Hepatocyte (in vitro differentiated cells): ENCODE measurements around the gene PTPRK. TPM values are rescaled to one million over a fixed set of nuclear protein-coding genes. Genes with fewer than 3 reads are reported as not detected.

ENCODE experiments used
- DNase-seq: peaks from one replicate; pipeline ENCODE4 v3.0.0-alpha.2; 2016; ENCODE audit warnings: low spot score
- H2AFZ ChIP-seq: fragments of 200-600 bp; sonication (generic); 2 replicates; pipeline ENCODE4 v1.6.0; 2016; ENCODE audit warnings: antibody characterized with exemption, mild to moderate bottlenecking
- H3K27ac ChIP-seq: fragments of 200-600 bp; sonication (generic); 2 replicates; pipeline ENCODE4 v1.5.1; 2016; ENCODE audit warnings: mild to moderate bottlenecking
- H3K27me3 ChIP-seq: fragments of 200-600 bp; sonication (generic); 2 replicates; pipeline ENCODE4 v1.6.1; 2016
- H3K36me3 ChIP-seq: fragments of 200-600 bp; sonication (generic); replicated peaks from 2 replicates; pipeline ENCODE4 v1.5.1; 2016; ENCODE audit warnings: low read depth; ENCODE audit not compliant: insufficient read depth
- H3K4me1 ChIP-seq: fragments of 200-600 bp; sonication (generic); 2 replicates; pipeline ENCODE4 v1.5.1; 2016; ENCODE audit warnings: mild to moderate bottlenecking, moderate library complexity; ENCODE audit not compliant: insufficient read depth
- H3K4me2 ChIP-seq: fragments of 200-600 bp; sonication (generic); 2 replicates; pipeline ENCODE4 v1.6.0; 2016
- H3K4me3 ChIP-seq: fragments of 200-600 bp; sonication (generic); 2 replicates; pipeline ENCODE4 v1.5.1; 2016; ENCODE audit warnings: mild to moderate bottlenecking
- H3K79me2 ChIP-seq: fragments of 200-600 bp; sonication (generic); 2 replicates; pipeline ENCODE4 v1.6.0; 2017; ENCODE audit warnings: mild to moderate bottlenecking
- H3K9me2 ChIP-seq: fragments of 200-600 bp; sonication (generic); replicated peaks from 2 replicates; pipeline ENCODE4 v1.6.0; 2017; ENCODE audit warnings: mild to moderate bottlenecking; ENCODE audit not compliant: insufficient read depth
- H3K9me3 ChIP-seq: fragments of 200-600 bp; sonication (generic); 2 replicates; pipeline ENCODE4 v1.5.1; 2016; ENCODE audit warnings: low read depth, mild to moderate bottlenecking
- H4K20me1 ChIP-seq: fragments of 200-600 bp; sonication (generic); 2 replicates; pipeline ENCODE4 v1.6.0; 2016; ENCODE audit warnings: mild to moderate bottlenecking; ENCODE audit not compliant: insufficient read depth, poor library complexity, severe bottlenecking
- CTCF ChIP-seq: fragments of 200-600 bp; sonication (generic); IDR thresholded peaks from 2 replicates; pipeline ENCODE4 v1.5.1; 2016; ENCODE audit warnings: antibody characterized with exemption, mild to moderate bottlenecking; ENCODE audit not compliant: poor library complexity
- EZH2 ChIP-seq: fragments of 200-600 bp; sonication (generic); IDR thresholded peaks from 2 replicates; pipeline ENCODE4 v1.6.1; 2016; ENCODE audit warnings: antibody characterized with exemption, mild to moderate bottlenecking, borderline replicate concordance
- EZH2phosphoT487 ChIP-seq: fragments of 200-600 bp; sonication (generic); IDR thresholded peaks from one replicate; pipeline ENCODE4 v1.6.1; 2018; ENCODE audit warnings: antibody characterized with exemption, mild to moderate bottlenecking, low read depth, moderate library complexity; ENCODE audit not compliant: unreplicated experiment, severe bottlenecking
- WGBS: methylation state at CpG from one replicate; pipeline ENCODE4 v1.1.6; 2016; ENCODE audit warnings: low lambda C conversion rate; ENCODE audit errors: missing lambda C conversion rate; 5-methylcytosine and 5-hydroxymethylcytosine counted together
- polyA plus RNA-seq: library from polyadenylated mRNA; unstranded; fragments of >200 nt; fragmentation: Nextera tagmentation; extraction: Ambion mirVana; gene quantifications from 2 replicates; pipeline ENCODE4 v1.2.1, GENCODE V29; 2016
- total RNA-seq: library from RNA; depleted of rRNA; stranded (reverse); fragments of >200 nt; gene quantifications from 2 replicates; pipeline ENCODE4 v1.2.3, GENCODE V29; 2014

PTPRK gene
- total and polyA plus RNA-seq, 2 experiments from 2014 or later = 42.0 to 80.2 TPM

DNA sequence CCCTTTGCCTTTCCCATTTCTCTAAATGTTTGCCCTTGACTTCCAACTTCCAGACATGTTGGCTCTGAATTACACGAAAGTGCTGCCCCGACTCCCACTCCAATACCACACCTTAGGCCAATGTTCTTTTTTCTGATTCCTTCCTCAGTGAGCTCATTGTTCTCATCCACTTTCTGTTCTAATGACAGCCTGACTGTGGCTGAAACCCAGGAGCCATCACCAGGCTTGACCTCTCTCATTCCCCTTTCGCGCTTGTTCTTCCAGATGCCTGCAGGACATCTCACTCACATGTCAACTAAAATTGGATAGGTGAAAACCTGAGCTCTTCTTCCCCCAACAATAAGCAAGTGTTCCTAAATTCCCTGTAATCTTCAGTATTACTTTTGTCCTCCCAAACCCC, 40.4 kb downstream of the PTPRK start:
- H3K27me3 ChIP-seq = no peaks in the 10 kb centered on the region
- no peak overlapping the region for H2AFZ ChIP-seq
- H3K9me2 ChIP-seq = no peaks in the 10 kb centered on the region
- no peak overlapping the region for H3K4me3 ChIP-seq
- no peaks in the 10 kb centered on the region for H3K9me3 ChIP-seq
- no peaks in the 10 kb centered on the region for H3K4me1 ChIP-seq
- no peak for TF ChIP-seq EZH2phosphoT487
- no peak for TF ChIP-seq CTCF
- no peak for TF ChIP-seq EZH2
- H3K27ac ChIP-seq = no peak overlapping the region
- H3K79me2 ChIP-seq = peaks cover 97% of the 10 kb centered on the region
- DNase-seq = no peak
- H4K20me1 ChIP-seq = peaks cover 3% of the 10 kb centered on the region
- no peaks in the 10 kb centered on the region for H3K36me3 ChIP-seq
- H3K4me2 ChIP-seq = no peak overlapping the region
- 94% methylated on average over 4 of the region's 4 CpGs for WGBS

DNA sequence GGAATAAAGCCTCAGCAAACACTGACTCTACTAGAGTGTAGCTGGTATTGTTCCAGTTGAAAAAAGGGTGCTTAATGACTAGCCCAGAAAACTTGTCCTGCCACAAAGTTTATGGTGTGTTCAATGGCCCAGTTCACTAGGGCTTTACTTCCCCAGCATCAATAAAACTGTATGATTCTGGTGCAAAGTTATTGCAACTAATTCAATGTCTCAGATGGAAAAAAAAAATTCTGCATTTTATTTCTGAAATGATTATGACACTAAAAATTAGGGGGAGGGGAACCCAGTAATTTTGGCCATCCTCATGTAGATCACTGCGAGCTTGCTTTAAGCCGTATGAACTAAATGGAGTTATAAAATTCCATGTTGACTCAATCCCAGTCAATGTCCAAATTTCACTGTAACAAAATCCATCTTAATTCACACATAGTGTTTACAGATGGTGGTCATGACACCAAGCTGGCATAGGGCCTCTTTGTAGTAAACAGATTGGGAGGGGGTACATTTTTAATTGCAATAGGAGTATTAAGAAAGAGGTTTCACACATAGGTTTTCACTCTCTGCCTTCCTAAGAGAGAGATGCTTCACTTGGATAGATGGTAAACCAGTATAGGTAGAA, 41.2 kb downstream of the PTPRK start:
- Histone ChIP-seq H2AFZ (no peak overlapping the region), H3K9me2 (no peaks in the 10 kb centered on the region), H4K20me1 (peaks cover 3% of the 10 kb centered on the region), H3K36me3 (no peaks in the 10 kb centered on the region), H3K79me2 (peaks cover 97% of the 10 kb centered on the region), H3K27me3 (no peaks in the 10 kb centered on the region), H3K4me2 (peak overlapping the region; percentile 57), H3K27ac (peak overlapping the region; percentile 56), H3K9me3 (no peaks in the 10 kb centered on the region), H3K4me3 (no peak overlapping the region), H3K4me1 (no peaks in the 10 kb centered on the region)
- WGBS = 92% methylated on average over 2 of the region's 2 CpGs
- no peak for DNase-seq
- TF ChIP-seq EZH2phosphoT487 (no peak), EZH2 (no peak), CTCF (no peak)

DNA sequence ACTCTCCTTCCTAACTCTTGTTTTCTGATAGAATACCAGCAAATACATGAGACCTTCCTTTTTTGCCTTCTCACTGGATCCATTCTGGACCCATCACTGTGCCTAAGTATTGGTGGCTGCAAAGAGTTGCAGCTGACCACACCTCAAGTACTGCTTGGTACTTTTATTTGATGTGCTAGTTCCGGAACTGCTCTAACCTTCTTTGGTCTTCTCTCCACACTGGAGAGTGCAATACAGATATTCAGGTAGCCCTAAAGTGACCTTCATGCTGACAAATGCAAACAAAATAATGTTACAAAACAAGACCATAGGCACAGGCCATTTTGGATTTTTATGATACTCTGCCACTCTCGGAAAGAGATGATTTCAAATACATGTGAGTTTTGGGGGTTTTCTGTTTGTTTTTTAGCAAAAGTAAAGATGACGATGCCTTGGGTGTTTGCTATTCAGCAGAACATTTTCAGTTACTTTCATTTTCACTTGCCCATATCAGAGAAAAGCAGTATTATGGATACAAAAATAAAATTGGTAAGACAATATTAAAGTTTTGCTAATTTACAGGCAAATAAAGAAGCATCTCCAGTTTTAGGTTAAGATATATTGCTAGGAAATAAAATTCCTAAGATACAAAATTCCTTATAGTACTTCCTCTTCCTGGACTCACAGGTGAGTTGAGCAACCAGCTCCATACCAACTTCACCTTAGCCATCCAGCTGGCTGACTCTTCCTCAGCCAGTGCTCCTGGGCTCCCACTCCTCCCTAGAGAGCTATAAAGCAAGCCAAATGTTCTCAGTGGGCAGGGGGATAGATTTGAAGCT, 42.0 kb downstream of the PTPRK start:
- 86% methylated on average over 3 of the region's 3 CpGs for WGBS
- Histone ChIP-seq H3K4me2 (peak overlapping the region; percentile 57), H3K4me1 (no peaks in the 10 kb centered on the region), H3K27me3 (no peaks in the 10 kb centered on the region), H3K36me3 (no peaks in the 10 kb centered on the region), H4K20me1 (peaks cover 3% of the 10 kb centered on the region), H3K4me3 (peak overlapping the region; percentile 2), H2AFZ (no peak overlapping the region), H3K9me3 (no peaks in the 10 kb centered on the region), H3K9me2 (no peaks in the 10 kb centered on the region), H3K27ac (peak overlapping the region; percentile 56), H3K79me2 (peaks cover 97% of the 10 kb centered on the region)
- TF ChIP-seq EZH2phosphoT487 (no peak), EZH2 (no peak), CTCF (no peak)
- DNase-seq = no peak
